GM19467 (cell line): ENCODE results near the gene FAM3A.
A peak's percentile ranks its signal among the peaks of the same experiment; 100 is the strongest.

Source experiments
- ATAC-seq: cut with Tn5 transposase; IDR thresholded peaks from one replicate; pipeline ENCODE4 v1.9.1; 2021; ENCODE audit warnings: mild to moderate bottlenecking, moderate library complexity; ENCODE audit not compliant: unreplicated experiment

The FAM3A gene

GRCh38 chrX:154535892-154536291 is 19.9 kb upstream of the FAM3A start:
- no peak for ATAC-seq

DNA sequence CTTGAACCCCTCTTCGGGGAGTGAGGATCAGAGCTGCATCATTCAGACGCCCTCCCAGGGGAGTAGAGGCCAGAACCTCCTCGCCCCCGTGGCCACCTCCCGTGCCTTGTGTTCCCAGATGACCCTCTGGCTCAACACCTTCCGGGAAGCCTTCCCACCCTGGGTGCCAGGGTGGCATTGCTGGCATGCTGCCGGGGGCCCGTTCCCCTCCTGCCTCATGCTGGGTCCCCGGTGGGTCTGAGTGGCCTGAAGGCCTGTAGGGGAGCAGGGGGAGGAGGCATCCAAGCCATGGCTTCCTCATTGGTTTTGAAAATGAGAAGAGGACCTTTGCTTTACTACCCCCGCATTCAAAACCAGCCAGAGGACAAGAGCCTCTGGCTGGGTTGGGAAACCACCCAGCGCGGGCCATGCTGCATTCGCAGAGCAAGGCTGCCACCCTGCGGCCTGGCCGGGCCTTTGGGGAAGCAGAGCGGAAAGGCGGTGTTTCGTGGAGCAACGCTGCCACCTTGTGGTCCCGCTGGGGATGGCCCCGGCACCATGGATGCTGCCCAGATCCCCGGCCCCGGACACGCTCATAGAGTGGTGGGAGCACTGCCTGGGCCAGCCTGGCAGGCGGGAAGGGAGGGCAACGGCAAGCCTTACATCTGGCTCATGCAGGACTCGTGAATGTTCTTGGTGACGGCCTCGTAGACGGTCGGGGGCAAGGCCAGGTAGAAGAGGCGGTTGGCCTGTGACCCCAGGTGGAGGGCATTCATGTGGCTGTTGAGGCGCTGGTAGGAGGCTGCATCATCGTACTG is 18.7 kb upstream of the FAM3A start:
- peak; percentile 83 for ATAC-seq

- ATAC-seq = no peak
Measured at GRCh38 chrX:154532690-154533089, 16.7 kb upstream of the FAM3A start.

GRCh38 chrX:154531626-154532025 is 15.6 kb upstream of the FAM3A start:
- no peak for ATAC-seq

GRCh38 chrX:154530286-154530685 is 14.3 kb upstream of the FAM3A start:
- ATAC-seq = no peak

DNA sequence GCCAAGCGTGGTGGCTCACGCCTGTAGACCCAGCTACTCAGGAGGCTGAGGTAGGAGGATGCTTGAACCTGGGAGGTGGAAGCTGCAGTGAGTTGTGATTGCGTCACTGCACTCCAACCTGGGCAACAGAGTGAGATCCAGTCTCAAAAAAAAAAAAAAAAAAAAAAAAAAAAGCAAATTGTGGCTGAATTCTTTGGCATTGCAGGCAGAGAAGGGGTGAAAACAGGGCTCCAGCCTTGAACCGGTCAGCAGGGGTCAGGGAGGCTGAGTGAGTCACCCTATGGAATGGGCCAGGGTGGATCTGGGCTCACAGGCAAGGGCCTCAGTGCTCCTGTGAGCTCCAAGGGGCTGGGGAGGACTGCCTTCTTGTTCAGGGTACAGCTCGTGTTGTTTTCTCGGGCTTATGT is 13.2 kb upstream of the FAM3A start:
- ATAC-seq = no peak

- no peak for ATAC-seq
Measured at GRCh38 chrX:154526901-154527675, 11.1 kb upstream of the FAM3A start.

DNA sequence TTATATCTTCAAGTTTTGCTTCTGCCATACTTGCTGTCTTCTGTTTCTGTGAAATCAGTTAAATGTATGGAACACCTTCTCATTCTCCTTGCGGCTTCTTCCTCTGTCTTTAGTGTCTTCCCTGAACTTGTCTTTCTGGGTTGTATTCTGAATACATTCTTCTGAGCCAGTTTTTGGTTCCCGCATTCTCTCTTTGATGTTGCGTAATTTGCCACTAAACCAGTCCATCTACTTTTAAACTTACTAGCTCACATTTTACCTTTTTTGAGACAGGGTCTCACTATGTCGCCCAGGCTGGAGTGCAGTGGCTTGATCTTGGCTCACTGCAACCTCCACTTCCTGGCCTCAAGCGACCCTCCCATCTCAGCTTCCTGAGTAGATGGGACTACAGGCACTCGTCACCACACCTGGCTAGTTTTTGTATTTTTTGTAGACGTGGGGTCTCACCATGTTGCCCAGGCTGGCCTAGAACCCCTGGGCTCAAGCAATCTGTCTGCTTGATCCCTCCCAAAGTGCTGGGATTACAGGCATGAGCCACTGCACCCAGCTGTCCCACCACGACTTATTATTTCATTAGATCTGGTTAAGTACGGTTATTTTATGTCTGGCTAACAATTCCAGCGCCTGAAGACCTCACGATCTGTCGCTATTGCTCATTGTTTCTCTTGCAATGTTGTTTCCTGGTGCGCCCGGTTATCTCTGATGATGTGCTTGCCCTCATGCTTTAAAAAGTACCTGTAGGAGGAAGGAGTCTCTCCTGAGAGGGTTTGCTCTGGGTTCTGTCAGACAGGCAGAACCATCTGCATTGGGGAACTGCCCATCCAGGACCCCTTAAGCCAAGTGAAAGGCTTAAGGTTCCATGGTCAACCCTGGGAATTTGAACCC is 9.8 kb upstream of the FAM3A start:
- ATAC-seq = no peak

GRCh38 chrX:154519389-154519788 is 3.4 kb upstream of the FAM3A start:
- ATAC-seq = no peak

DNA sequence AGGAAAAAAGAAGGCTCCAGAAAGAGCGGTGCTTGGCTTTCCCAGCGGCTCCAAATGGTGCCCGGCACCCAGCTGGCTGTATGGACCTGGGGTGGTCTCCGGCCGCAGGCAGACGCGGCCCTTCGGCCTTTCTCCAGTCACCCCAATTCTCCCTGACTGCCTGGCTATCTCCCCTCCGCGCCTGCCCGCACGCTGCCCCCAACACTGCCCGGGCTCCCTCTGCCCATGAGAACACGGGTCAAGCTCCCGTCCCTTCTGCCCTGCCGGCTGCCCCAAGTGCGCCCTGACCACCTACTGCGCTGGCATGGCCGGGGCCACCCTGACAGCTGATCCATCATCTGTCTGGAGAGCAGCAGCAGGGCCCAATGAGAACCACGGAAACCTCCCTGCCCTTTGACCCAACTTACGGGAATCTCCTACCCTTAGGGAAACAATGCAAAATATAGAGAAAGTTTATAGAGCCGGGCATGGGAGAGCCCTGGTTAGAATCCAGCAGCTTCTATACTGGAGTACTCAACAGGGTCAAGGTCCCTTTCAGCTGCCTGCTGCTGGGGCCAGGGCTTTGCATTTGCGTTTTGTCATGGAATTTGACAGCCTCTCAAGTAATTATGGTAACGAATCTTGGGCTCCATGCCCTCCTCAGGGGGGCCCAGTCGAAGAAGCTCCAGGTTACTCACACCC is 1.2 kb upstream of the FAM3A start:
- ATAC-seq = no peak

DNA sequence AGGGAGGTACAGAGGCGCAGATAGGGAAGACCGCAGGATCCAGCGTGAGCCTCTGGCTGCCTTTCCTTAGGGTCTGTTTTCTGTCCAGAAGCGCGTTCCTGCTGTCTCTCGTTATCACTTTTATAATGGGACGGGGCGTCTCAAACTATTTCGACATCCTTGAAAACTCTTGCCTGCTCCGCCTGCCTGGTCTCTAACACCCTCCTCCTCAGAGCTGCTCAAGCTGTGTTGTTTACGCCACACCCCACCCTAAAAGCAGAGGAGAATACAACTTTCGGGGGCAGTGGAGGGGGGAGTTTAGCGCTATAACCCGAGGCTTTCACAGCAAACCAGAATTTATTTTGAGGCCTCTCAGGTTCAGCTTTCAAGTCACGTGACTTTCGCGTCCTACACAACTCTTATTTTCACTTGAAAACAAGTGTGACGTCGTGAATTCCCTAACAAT is 646 bp upstream of the FAM3A start:
- ATAC-seq = no peak

DNA sequence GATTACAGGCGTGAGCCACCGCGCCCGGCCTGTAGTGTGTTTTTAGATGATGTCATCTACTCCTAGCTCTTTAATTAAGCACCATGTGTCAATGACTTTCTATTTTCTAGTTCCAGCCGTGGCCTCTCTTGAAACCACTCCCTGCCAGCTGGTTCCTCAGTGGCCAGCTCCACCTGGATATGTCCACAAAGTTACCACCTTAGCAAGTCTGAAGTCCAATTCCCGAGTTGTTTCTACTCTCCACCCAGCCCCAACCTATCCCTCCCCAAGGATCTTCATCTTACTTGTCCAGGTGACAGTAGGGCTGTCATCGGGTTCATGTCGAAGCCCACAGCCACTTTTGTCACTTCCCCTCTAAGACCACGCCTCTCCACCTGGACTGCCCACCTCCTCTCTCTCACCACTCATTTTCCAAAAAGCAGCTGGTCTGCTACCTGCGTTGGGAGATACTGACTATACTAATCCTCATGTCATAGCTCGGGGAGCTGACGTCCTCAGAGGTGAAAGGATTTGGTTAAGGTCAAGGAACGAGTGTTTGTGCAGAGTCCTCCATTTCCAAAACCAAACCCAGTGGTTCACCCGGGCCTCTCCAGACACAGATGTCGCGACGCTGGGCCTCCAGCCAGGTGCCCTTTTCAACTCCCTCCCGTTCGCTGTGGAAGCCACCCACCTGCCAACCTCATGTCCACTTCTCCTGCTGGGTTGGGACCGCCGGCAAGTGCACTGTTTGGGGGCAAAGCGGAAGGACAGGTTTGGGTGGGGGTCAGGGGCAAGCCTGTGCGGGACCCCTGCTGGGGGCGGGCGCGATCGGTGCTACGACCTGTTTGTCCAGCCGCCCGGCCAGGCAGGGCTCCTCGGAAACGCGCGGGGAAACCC is 704 bp downstream of the FAM3A start:
- no peak for ATAC-seq

GRCh38 chrX:154513716-154514115 is 2.3 kb downstream of the FAM3A start:
- no peak for ATAC-seq

DNA sequence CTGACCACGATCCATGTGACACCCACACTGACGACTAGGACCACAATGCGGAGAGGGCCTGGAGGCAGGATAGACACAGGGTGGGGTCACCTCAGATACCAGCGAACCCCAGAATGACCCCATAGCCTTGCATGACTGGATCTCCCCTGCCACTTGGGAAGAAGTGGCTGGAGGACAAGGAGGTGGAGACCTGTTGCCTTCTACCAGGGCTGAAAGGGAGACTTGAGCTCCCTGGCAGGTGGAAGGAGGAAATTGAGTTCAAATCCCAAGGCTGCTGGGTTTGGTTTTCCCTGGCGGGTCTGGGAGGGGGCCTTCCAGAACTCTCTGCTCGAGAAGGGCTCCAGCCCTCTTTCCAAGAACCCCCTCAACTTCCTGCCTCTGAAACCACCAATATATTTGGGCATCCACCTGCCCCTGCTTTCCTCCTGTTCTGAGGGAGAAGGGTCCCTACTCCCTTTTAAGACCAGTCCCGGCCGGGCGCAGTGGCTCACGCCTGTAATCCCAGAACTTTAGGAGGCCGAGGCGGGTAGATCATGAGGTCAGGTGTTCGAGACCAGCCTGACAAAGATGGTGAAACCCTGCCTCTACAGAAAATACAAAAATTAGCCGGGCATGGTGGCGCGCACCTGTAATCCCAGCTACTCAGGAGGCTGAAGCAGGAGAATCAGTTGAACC is 3.0 kb downstream of the FAM3A start:
- no peak for ATAC-seq

DNA sequence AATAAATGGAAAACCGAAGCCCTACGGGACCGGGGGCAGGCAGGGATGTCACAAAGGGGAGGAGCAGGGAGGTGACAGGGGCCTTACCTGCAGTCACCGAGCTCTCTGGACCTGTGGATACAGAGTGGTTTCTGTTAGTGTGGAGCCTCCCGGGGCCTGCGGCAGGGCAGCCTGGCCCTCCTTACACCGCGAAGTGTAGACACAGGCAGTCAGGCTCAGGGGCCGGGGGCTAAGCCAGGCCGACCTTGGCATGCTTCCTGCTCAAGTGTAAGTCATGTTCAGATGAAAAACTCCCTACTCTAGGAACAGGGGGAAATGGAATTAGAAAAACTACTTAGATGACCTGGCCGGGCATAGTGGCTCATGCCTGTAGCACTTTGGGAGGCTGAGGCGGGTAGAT is 4.3 kb downstream of the FAM3A start:
- ATAC-seq = no peak

DNA sequence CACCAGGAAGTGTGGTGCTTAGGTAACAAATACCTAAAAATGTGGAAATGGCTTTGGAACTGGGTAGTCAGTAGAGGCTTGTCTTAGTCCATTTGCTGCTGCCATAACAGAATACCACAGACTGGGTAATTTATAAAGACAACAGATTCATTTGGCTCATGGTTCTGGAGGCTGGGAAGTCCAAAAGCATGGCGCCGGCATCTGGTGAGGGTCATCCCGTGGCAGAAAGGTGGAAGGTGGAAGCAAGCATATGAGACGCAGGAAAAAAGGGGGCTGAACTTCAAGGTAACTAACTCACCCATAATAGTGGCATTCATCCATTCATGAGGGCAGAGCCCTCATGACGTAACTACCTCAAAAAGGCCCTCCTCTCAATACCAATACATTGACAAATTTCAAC is 6.6 kb downstream of the FAM3A start:
- ATAC-seq = no peak

- ATAC-seq = no peak
Measured at GRCh38 chrX:154508384-154508745, 7.7 kb downstream of the FAM3A start.

DNA sequence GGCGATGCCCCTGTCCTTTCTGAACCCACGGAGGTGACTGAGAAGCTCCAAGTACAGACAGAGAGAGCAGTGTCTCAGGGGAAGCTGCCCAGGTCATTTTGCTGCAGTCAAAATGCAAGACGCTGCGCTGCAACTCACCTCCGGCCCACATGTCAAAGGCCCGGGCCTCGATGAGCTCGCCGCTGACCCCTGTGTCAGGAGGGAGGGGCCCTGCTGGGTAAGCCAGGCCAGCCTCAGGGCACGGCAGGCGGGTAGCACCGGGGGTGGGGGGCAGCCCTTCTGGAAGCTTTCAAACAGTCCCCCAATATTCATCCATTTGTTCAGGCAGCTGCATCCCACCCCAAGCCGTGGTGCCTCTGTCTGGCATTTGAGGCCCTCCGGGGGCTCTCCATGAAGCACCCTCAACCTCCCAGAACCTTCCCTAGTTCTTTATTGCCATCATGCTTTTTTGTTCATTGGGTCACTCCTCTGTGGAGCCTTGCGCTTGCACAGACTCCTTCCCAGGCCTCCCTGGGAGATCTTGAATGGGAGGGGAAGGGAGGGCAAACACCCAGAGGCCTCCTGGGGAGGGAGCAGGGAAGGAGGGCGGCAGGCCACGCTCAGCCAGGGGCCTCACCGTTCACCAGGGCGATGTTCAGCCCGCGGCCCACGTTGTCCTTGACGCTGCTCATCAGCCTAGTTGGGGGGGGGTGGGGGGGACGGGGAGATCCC is 8.2 kb downstream of the FAM3A start:
- no peak for ATAC-seq
